KMS-11 (cell line): ENCODE data around the gene ARHGAP31.

Experiments
- H2AFZ ChIP-seq: fragments of 200-600 bp; sonication (generic); 2 replicates; pipeline ENCODE4 v1.6.1; 2016; ENCODE audit warnings: antibody characterized with exemption, mixed run types, low read depth
- H3K27ac ChIP-seq: fragments of 200-600 bp; sonication (generic); 2 replicates; pipeline ENCODE4 v1.6.1; 2016; ENCODE audit warnings: mild to moderate bottlenecking, mixed run types
- H3K27me3 ChIP-seq: fragments of 200-600 bp; sonication (generic); 2 replicates; pipeline ENCODE4 v1.6.1; 2017; ENCODE audit warnings: mild to moderate bottlenecking, low read depth, mixed run types, moderate library complexity; ENCODE audit not compliant: insufficient read depth
- H3K36me3 ChIP-seq: fragments of 200-600 bp; sonication (generic); 2 replicates; pipeline ENCODE4 v1.6.1; 2017; ENCODE audit warnings: mild to moderate bottlenecking, mixed run types; ENCODE audit not compliant: insufficient read depth
- H3K4me1 ChIP-seq: fragments of 200-600 bp; sonication (generic); 2 replicates; pipeline ENCODE4 v1.6.1; 2016; ENCODE audit warnings: mild to moderate bottlenecking, low read depth, mixed run types; ENCODE audit not compliant: poor library complexity, severe bottlenecking
- H3K4me2 ChIP-seq: fragments of 200-600 bp; sonication (generic); 2 replicates; pipeline ENCODE4 v1.7.0; 2016; ENCODE audit warnings: mild to moderate bottlenecking, mixed run types
- H3K4me3 ChIP-seq: fragments of 200-600 bp; sonication (generic); IDR thresholded peaks from 2 replicates; pipeline ENCODE4 v1.6.1; 2017; ENCODE audit warnings: low read depth, low read length, mixed read lengths; ENCODE audit not compliant: insufficient read depth
- H3K79me2 ChIP-seq: fragments of 200-600 bp; sonication (generic); 2 replicates; pipeline ENCODE4 v1.6.1; 2016; ENCODE audit warnings: low read depth, mixed run types; ENCODE audit not compliant: insufficient read depth
- H3K9ac ChIP-seq: fragments of 200-600 bp; sonication (generic); 2 replicates; pipeline ENCODE4 v1.6.1; 2016; ENCODE audit warnings: mild to moderate bottlenecking, mixed run types
- H4K20me1 ChIP-seq: fragments of 200-600 bp; sonication (generic); 2 replicates; pipeline ENCODE4 v1.6.1; 2016; ENCODE audit warnings: mild to moderate bottlenecking, mixed run types; ENCODE audit not compliant: insufficient read depth
- TF ChIP-seq, protein P1 (sequence below): fragments of 200-600 bp; sonication (generic); conservative IDR thresholded peaks from 2 replicates; pipeline ENCODE4 v1.6.1; 2017; ENCODE audit warnings: low read depth, mild to moderate bottlenecking, antibody characterized with exemption, low read length, moderate library complexity, mixed read lengths

ARHGAP31 gene

DNA sequence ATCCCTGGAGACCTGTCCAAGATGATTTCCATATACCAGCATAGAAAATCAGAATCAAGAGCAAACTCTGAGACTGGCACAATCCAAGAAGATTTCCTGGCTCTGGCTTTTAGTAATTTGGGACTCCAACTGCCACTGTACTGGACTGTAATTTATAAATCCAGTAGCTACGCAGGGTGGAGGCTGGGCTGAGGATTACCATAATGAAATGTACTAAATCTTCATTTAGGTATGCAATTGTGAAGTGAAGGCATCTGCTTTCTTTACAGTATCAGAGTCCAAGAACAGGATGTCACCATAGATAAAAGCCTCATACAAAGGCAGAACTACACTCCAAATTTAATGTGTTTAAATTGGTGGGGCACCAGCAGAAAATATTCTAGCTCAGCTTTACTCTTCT is 122.7 kb downstream of the ARHGAP31 start:
- Histone ChIP-seq H3K4me3 (no peak overlapping the region), H3K27ac (no peak overlapping the region), H3K4me1 (no peaks in the 10 kb centered on the region), H3K36me3 (no peaks in the 10 kb centered on the region), H2AFZ (no peak overlapping the region), H3K27me3 (no peaks in the 10 kb centered on the region), H4K20me1 (no peaks in the 10 kb centered on the region), H3K9ac (no peak overlapping the region), H3K4me2 (no peak overlapping the region), H3K79me2 (no peaks in the 10 kb centered on the region)
- TF ChIP-seq, protein P1, sequence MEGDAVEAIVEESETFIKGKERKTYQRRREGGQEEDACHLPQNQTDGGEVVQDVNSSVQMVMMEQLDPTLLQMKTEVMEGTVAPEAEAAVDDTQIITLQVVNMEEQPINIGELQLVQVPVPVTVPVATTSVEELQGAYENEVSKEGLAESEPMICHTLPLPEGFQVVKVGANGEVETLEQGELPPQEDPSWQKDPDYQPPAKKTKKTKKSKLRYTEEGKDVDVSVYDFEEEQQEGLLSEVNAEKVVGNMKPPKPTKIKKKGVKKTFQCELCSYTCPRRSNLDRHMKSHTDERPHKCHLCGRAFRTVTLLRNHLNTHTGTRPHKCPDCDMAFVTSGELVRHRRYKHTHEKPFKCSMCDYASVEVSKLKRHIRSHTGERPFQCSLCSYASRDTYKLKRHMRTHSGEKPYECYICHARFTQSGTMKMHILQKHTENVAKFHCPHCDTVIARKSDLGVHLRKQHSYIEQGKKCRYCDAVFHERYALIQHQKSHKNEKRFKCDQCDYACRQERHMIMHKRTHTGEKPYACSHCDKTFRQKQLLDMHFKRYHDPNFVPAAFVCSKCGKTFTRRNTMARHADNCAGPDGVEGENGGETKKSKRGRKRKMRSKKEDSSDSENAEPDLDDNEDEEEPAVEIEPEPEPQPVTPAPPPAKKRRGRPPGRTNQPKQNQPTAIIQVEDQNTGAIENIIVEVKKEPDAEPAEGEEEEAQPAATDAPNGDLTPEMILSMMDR = no peak

DNA sequence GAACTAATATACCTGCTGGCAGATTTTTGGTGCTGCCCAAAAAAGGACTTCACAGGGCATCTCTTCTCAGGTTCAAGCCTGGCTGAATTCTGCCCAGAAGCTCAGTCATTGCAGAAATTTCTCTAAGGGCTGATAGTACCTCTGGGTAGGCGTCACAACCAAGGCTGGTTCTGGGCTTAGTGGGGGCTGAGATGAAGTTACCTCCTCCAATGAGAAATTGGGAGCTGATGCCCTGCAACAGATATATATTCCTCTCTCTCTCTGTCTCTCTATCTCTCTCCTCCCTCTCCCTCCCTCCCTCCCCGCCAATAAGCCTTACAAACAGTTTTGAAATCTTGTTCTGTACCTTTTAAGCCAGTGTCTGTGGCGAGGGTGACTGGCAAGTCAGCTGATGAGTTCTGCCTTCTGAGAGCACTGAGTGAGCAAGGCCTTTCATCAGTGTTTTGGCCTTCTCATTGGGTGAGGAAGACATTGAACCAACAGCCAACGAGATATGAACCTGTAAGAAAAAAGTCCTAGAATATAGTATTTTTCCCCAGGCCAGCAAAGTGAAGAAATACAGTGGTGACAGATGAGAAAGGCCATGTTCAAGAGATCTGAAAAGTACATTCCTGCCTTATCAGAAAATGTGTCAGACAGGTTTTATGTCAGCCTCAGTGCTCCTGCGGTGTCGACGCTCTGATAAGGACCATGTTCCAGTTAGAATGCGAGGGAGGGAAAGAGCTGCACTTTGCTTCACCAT is 123.8 kb downstream of the ARHGAP31 start:
- Histone ChIP-seq H2AFZ (no peak overlapping the region), H3K9ac (no peak overlapping the region), H3K4me1 (no peaks in the 10 kb centered on the region), H3K4me3 (no peak overlapping the region), H3K27me3 (no peaks in the 10 kb centered on the region), H3K79me2 (no peaks in the 10 kb centered on the region), H3K36me3 (no peaks in the 10 kb centered on the region), H4K20me1 (no peaks in the 10 kb centered on the region), H3K4me2 (no peak overlapping the region), H3K27ac (no peak overlapping the region)
- TF ChIP-seq, protein P1 = no peak

DNA sequence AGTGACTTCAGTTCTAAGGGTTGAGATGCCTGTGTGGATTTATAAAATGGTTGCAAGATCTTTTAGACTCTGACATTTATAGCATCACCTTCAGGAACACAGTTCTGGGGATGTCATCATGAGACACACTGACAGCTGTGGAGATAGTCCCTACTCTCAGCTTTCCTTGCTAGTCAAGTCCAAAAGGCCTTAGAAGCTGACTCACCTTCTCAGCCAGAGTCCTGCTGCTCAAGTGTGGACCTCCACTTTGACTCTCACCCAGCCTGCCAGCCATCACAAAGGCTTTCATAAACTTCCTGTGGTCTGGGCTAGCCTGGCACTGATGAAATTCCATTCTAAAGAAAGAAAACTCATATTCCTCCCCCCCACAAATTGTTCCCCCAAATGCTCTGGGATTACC is 124.5 kb downstream of the ARHGAP31 start:
- Histone ChIP-seq H3K27me3 (no peaks in the 10 kb centered on the region), H3K9ac (no peak overlapping the region), H3K4me1 (no peaks in the 10 kb centered on the region), H3K36me3 (no peaks in the 10 kb centered on the region), H4K20me1 (no peaks in the 10 kb centered on the region), H3K79me2 (no peaks in the 10 kb centered on the region), H3K4me3 (no peak overlapping the region), H2AFZ (no peak overlapping the region), H3K27ac (no peak overlapping the region), H3K4me2 (no peak overlapping the region)
- TF ChIP-seq, protein P1 = no peak

DNA sequence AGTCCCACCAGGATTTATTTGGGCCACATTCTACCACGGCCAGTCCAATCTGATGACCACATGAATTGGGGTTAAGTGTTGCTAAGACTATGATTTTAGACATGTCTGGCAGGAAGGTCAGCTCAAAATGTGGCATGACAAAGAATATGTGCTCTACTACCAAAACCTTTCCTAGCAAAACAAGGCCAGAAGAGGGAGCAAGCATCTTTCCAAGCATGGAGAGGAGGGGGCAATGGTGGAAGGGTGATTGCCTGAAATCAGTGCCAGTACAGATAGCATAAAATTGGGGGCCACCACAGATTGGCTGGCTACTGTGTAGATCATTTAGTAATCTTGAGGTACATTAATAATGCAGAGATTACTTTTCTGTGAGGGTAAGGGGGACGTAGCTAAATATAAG is 126.0 kb downstream of the ARHGAP31 start:
- Histone ChIP-seq H3K4me3 (no peak overlapping the region), H3K4me2 (no peak overlapping the region), H4K20me1 (no peaks in the 10 kb centered on the region), H3K36me3 (no peaks in the 10 kb centered on the region), H3K27me3 (no peaks in the 10 kb centered on the region), H3K27ac (no peak overlapping the region), H3K9ac (no peak overlapping the region), H3K4me1 (no peaks in the 10 kb centered on the region), H2AFZ (no peak overlapping the region), H3K79me2 (no peaks in the 10 kb centered on the region)
- TF ChIP-seq, protein P1 = no peak; the same call in 1 of the 2 replicates
